ENCODE measurements around the gene SAMD3. TPM values are rescaled to one million over a fixed set of nuclear protein-coding genes. Genes with fewer than 3 reads are reported as not detected.

SAMD3 gene
- total and polyA plus RNA-seq, 4 donors = 0.08 to 4.3 (median 1.2) TPM

- Histone ChIP-seq H3K27me3 (ENCODE audit: control insufficient read depth in 4 of 4, insufficient read depth in 4 of 4, low read length in 3 of 4) (no peaks in the 10 kb centered on the region), H3K9ac (ENCODE audit: low read depth in 1 of 2, low read length in 2 of 2) (no peak overlapping the region), H3K4me3 (ENCODE audit: low read depth in 1 of 3, low read length in 3 of 3) (no peak overlapping the region), H3K4me1 (ENCODE audit: control insufficient read depth in 4 of 4, insufficient read depth in 4 of 4, low read length in 3 of 4) (no peaks in the 10 kb centered on the region), H3K27ac (ENCODE audit: low read depth in 1 of 2, low read length in 2 of 2) (no peak overlapping the region), H3K36me3 (ENCODE audit: control insufficient read depth in 4 of 4, insufficient read depth in 3 of 4, low read depth in 1 of 4, low read length in 3 of 4) (no peaks in the 10 kb centered on the region), H3K9me3 (ENCODE audit: control insufficient read depth in 4 of 4, low read length in 3 of 4) (no peaks in the 10 kb centered on the region)
- 86% methylated on average over 2 of the region's 2 CpGs for WGBS
- no peak for DNase-seq (ENCODE audit: low spot score)
- no peak for TF ChIP-seq SP1 (IDR thresholded peaks at IDR 0.05)
- no peak for TF ChIP-seq GABPA (IDR thresholded peaks at IDR 0.05 in 1 of 2, conservative IDR thresholded peaks at IDR 0.05 in 1 of 2)
- TF ChIP-seq JUND (IDR thresholded peaks at IDR 0.05) = no peak
- TF ChIP-seq REST (IDR thresholded peaks at IDR 0.05) = no peak
- TF ChIP-seq FOXA1 (IDR thresholded peaks at IDR 0.05) = no peak
- no peak for TF ChIP-seq ATF3 (IDR thresholded peaks at IDR 0.05)
- no peak for TF ChIP-seq CTCF (IDR thresholded peaks at IDR 0.05; ENCODE audit: low read depth, low read length, missing input control)
Observed at GRCh38 chr6:130244728-130245127, 22.0 kb upstream of the SAMD3 start.

- no peak for TF ChIP-seq ZBTB33 (IDR thresholded peaks at IDR 0.05)
- Histone ChIP-seq H3K4me1 (ENCODE audit: control insufficient read depth in 4 of 4, insufficient read depth in 4 of 4, low read length in 3 of 4) (no peaks in the 10 kb centered on the region), H3K9ac (ENCODE audit: low read depth in 1 of 2, low read length in 2 of 2) (no peak overlapping the region), H3K9me3 (ENCODE audit: control insufficient read depth in 4 of 4, low read length in 3 of 4) (no peaks in the 10 kb centered on the region), H3K27ac (ENCODE audit: low read depth in 1 of 2, low read length in 2 of 2) (no peak overlapping the region), H3K4me3 (ENCODE audit: low read depth in 1 of 3, low read length in 3 of 3) (no peak overlapping the region), H3K27me3 (ENCODE audit: control insufficient read depth in 4 of 4, insufficient read depth in 4 of 4, low read length in 3 of 4) (no peaks in the 10 kb centered on the region), H3K36me3 (ENCODE audit: control insufficient read depth in 4 of 4, insufficient read depth in 3 of 4, low read depth in 1 of 4, low read length in 3 of 4) (no peaks in the 10 kb centered on the region)
- DNase-seq (ENCODE audit: low spot score) = no peak
- 74% methylated on average over 4 of the region's 4 CpGs for WGBS
Observed at GRCh38 chr6:130240232-130240631, 17.5 kb upstream of the SAMD3 start.

GRCh38 chr6:130239755-130240154 is 17.0 kb upstream of the SAMD3 start:
- no peak for TF ChIP-seq HNF4A (conservative IDR thresholded peaks at IDR 0.05)
- no peak for TF ChIP-seq FOXA1 (IDR thresholded peaks at IDR 0.05)
- no peak for TF ChIP-seq MAX (IDR thresholded peaks at IDR 0.05)
- no peaks in the 10 kb centered on the region for H3K36me3 ChIP-seq (ENCODE audit: control insufficient read depth in 4 of 4, insufficient read depth in 3 of 4, low read depth in 1 of 4, low read length in 3 of 4)
- H3K9me3 ChIP-seq (ENCODE audit: control insufficient read depth in 4 of 4, low read length in 3 of 4) = no peaks in the 10 kb centered on the region
- H3K27ac ChIP-seq (ENCODE audit: low read depth in 1 of 2, low read length in 2 of 2) = no peak overlapping the region
- no peak for DNase-seq (ENCODE audit: low spot score)
- H3K4me1 ChIP-seq (ENCODE audit: control insufficient read depth in 4 of 4, insufficient read depth in 4 of 4, low read length in 3 of 4) = no peaks in the 10 kb centered on the region
- no peak overlapping the region for H3K4me3 ChIP-seq (ENCODE audit: low read depth in 1 of 3, low read length in 3 of 3)
- 91% methylated on average over 2 of the region's 2 CpGs for WGBS
- H3K9ac ChIP-seq (ENCODE audit: low read depth in 1 of 2, low read length in 2 of 2) = no peak overlapping the region
- no peaks in the 10 kb centered on the region for H3K27me3 ChIP-seq (ENCODE audit: control insufficient read depth in 4 of 4, insufficient read depth in 4 of 4, low read length in 3 of 4)
